Stomach smooth muscle (tissue), 2 donors: ENCODE measurements around the gene ACOT11.
A peak's percentile ranks its signal among the peaks of the same experiment; 100 is the strongest.

Experiments used
- H3K27ac ChIP-seq: one replicate; pipeline ENCODE4 v1.7.0; 2013; ENCODE audit warnings: mild to moderate bottlenecking, low read length, inconsistent platforms
- H3K27me3 ChIP-seq, 2 donors: one replicate each; pipeline ENCODE4 v1.7.0; 2013; ENCODE audit warnings: low read length in 2 of 2; ENCODE audit not compliant: insufficient read depth in 2 of 2, control insufficient read depth in 1 of 2
- H3K36me3 ChIP-seq, 2 donors: one replicate each; pipeline ENCODE4 v1.7.0; 2013; ENCODE audit warnings: low read length in 2 of 2; ENCODE audit not compliant: control insufficient read depth in 2 of 2, insufficient read depth in 2 of 2
- H3K4me1 ChIP-seq: one replicate; pipeline ENCODE4 v1.7.0; 2013; ENCODE audit warnings: low read length; ENCODE audit not compliant: control insufficient read depth, insufficient read depth
- H3K4me3 ChIP-seq, 2 donors: one replicate each; pipeline ENCODE4 v1.7.0; 2013; ENCODE audit warnings: low read length in 2 of 2
- H3K9ac ChIP-seq, 2 donors: one replicate each; pipeline ENCODE4 v1.7.0; 2013; ENCODE audit warnings: low read length in 2 of 2, mild to moderate bottlenecking in 1 of 2
- H3K9me3 ChIP-seq, 2 donors: one replicate each; pipeline ENCODE4 v1.7.0; 2013; ENCODE audit warnings: low read length in 2 of 2; ENCODE audit not compliant: control insufficient read depth in 2 of 2
- donor health status: healthy.
- donor health status: Pancreatic carcinoma.

The ACOT11 gene

GRCh38 chr1:54551891-54552290 is 3.9 kb downstream of the ACOT11 start:
- Histone ChIP-seq H3K9ac (no peak overlapping the region), H3K9me3 (no peaks in the 10 kb centered on the region), H3K36me3 (no peaks in the 10 kb centered on the region), H3K4me1 (peaks cover 42% of the 10 kb centered on the region), H3K27me3 (no peaks in the 10 kb centered on the region), H3K4me3 (no peak overlapping the region), H3K27ac (no peak overlapping the region)

GRCh38 chr1:54553602-54554313 is 5.7 kb downstream of the ACOT11 start:
- Histone ChIP-seq H3K9me3 (no peaks in the 10 kb centered on the region), H3K27me3 (no peaks in the 10 kb centered on the region), H3K36me3 (no peaks in the 10 kb centered on the region), H3K4me1 (peaks cover 32% of the 10 kb centered on the region), H3K4me3 (no peak overlapping the region), H3K27ac (no peak overlapping the region), H3K9ac (no peak overlapping the region)

- Histone ChIP-seq H3K9me3 (no peaks in the 10 kb centered on the region), H3K9ac (no peak overlapping the region), H3K27ac (no peak overlapping the region), H3K27me3 (no peaks in the 10 kb centered on the region), H3K4me3 (no peak overlapping the region), H3K4me1 (peaks cover 28% of the 10 kb centered on the region), H3K36me3 (no peaks in the 10 kb centered on the region)
These were observed 8.1 kb downstream of the ACOT11 start for GRCh38 chr1:54556110-54556509.

GRCh38 chr1:54557671-54558355 is 9.8 kb downstream of the ACOT11 start:
- H3K27me3 ChIP-seq: no peaks in the 10 kb centered on the region
- no peak overlapping the region for H3K4me3 ChIP-seq
- peak overlapping the region; percentile 1 for H3K27ac ChIP-seq
- no peak overlapping the region for H3K9ac ChIP-seq
- peaks cover 24% of the 10 kb centered on the region for H3K4me1 ChIP-seq
- no peaks in the 10 kb centered on the region for H3K36me3 ChIP-seq
- H3K9me3 ChIP-seq: no peaks in the 10 kb centered on the region

- Histone ChIP-seq H3K9ac (no peak overlapping the region), H3K4me3 (no peak overlapping the region)
These were observed 10.5 kb downstream of the ACOT11 start for GRCh38 chr1:54558434-54559030.

GRCh38 chr1:54559111-54559548 is 11.1 kb downstream of the ACOT11 start:
- no peaks in the 10 kb centered on the region for H3K27me3 ChIP-seq
- H3K36me3 ChIP-seq: no peaks in the 10 kb centered on the region
- peaks cover 24% of the 10 kb centered on the region for H3K4me1 ChIP-seq
- H3K27ac ChIP-seq: peak overlapping the region; percentile 46
- no peak overlapping the region for H3K4me3 ChIP-seq
- no peak overlapping the region for H3K9ac ChIP-seq
- H3K9me3 ChIP-seq: no peaks in the 10 kb centered on the region

More at GRCh38 chr1:54558434-54559030, 10.5 kb downstream of the ACOT11 start:
- Histone ChIP-seq H3K36me3 (no peaks in the 10 kb centered on the region), H3K9me3 (no peaks in the 10 kb centered on the region), H3K4me1 (peaks cover 24% of the 10 kb centered on the region), H3K27ac (peak overlapping the region; percentile 1), H3K27me3 (no peaks in the 10 kb centered on the region)

GRCh38 chr1:54559771-54560231 is 11.8 kb downstream of the ACOT11 start:
- Histone ChIP-seq H3K9ac (peak overlapping the region in 1 of 2 donors; percentile 21), H3K9me3 (no peaks in the 10 kb centered on the region), H3K27ac (peak overlapping the region; percentile 46), H3K4me3 (peak overlapping the region in 1 of 2 donors; percentile 8), H3K27me3 (no peaks in the 10 kb centered on the region), H3K4me1 (peaks cover 24% of the 10 kb centered on the region), H3K36me3 (no peaks in the 10 kb centered on the region)

- Histone ChIP-seq H3K36me3 (peaks cover 0 to 7% of the 10 kb centered on the region in 2 donors), H3K4me1 (peaks cover 18% of the 10 kb centered on the region), H3K27ac (no peak overlapping the region), H3K9ac (no peak overlapping the region), H3K27me3 (no peaks in the 10 kb centered on the region), H3K9me3 (no peaks in the 10 kb centered on the region), H3K4me3 (no peak overlapping the region)
These were observed 16.5 kb downstream of the ACOT11 start for GRCh38 chr1:54564312-54565112.

- Histone ChIP-seq H3K9ac (no peak overlapping the region), H3K27me3 (no peaks in the 10 kb centered on the region), H3K4me1 (peaks cover 12% of the 10 kb centered on the region), H3K27ac (no peak overlapping the region), H3K36me3 (peaks cover 0 to 7% of the 10 kb centered on the region in 2 donors), H3K9me3 (no peaks in the 10 kb centered on the region), H3K4me3 (no peak overlapping the region)
These were observed 17.1 kb downstream of the ACOT11 start for GRCh38 chr1:54565113-54565501.

- Histone ChIP-seq H3K27me3 (no peaks in the 10 kb centered on the region), H3K4me1 (peaks cover 15% of the 10 kb centered on the region), H3K27ac (no peak overlapping the region)
These were observed 18.6 kb downstream of the ACOT11 start for GRCh38 chr1:54566438-54567141.

More at GRCh38 chr1:54566438-54567141, 18.6 kb downstream of the ACOT11 start:
- Histone ChIP-seq H3K9me3 (no peaks in the 10 kb centered on the region), H3K4me3 (no peak overlapping the region), H3K9ac (no peak overlapping the region), H3K36me3 (peaks cover 0 to 7% of the 10 kb centered on the region in 2 donors)
